Adrenal gland (tissue), 5 donors: ENCODE measurements around the gene TMEM184B.

Experiments
- CTCF ChIP-seq, 6 experiments: fragments of 450-650 bp in 4 of 6; fragments of 200-600 bp in 2 of 6; sonication (generic) in 1 of 6; IDR thresholded peaks; 1 replicate in 5 of 6; 2 replicates in 1 of 6; pipeline versions ENCODE4 v1.5.1 to v1.8.0; 2016 to 2021; ENCODE audit warnings: antibody characterized with exemption in 6 of 6, mild to moderate bottlenecking in 2 of 6, moderate library complexity in 1 of 6
- POLR2A ChIP-seq, 2 donors: fragments of 450-650 bp; IDR thresholded peaks; one replicate each; pipeline ENCODE4 v1.6.1; 2017; ENCODE audit warnings: antibody characterized with exemption in 2 of 2, mild to moderate bottlenecking in 2 of 2, moderate library complexity in 1 of 2
- donor health status: DM: no; HTN: no; CAD: no.

DNA sequence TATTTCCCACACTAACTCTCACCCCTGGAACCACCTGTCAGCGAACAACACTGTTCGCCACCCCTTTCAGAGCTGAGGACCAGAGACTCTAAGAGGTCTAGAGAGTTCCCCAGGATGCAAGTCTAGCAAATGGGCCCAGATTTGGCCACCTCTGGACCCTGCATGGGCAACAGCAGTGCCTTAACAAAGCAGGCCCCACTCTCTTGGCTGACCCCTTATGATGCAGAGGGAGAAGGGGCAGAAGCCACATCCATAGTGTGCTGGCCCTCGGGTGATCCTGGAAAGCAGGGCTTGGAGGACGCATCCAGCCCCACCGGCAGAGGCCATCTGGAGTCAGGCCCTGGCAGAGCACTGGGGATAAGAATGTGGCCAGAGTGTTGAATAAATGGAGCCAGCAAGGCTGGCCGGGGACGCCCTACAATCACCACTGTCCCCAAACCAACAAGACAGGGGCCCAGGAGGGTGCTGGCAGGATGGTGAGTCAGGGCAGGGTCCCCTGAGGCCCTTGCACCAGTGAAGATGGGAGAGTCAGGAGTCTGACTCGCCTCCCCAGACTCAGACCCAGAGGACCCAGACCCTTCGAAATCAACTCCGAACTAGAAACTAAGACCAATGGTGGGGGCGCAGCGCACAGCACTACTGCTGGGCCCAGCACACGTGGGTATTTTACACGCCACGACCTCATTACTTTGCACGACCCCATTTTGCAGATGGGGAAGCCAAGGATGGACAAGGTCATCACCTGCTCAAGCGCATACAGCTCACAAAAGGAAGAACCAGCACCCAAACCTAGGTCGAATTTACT is 37.9 kb upstream of the TMEM184B start:
- TF ChIP-seq POLR2A (IDR thresholded peaks at IDR 0.05), result no peak
- no peak for TF ChIP-seq CTCF (IDR thresholded peaks at IDR 0.05)
